H1 (cell line): ENCODE measurements around the gene ETS1. TPM values are rescaled to one million over a fixed set of nuclear protein-coding genes. Genes with fewer than 3 reads are reported as not detected.

ENCODE experiments used
- ASH2L ChIP-seq: fragments of 200-600, 300-600 bp; sonication (generic); IDR thresholded peaks from one replicate; pipeline ENCODE4 v1.7.1; 2017; ENCODE audit warnings: low read length
- BRCA1 ChIP-seq: IDR thresholded peaks from 2 replicates; pipeline ENCODE4 v1.6.1; 2012; ENCODE audit warnings: low read depth, low read length, improper control_type of control experiment
- EZH2 ChIP-seq: fragments of 200-600 bp; sonication (generic); IDR thresholded peaks from 2 replicates; pipeline ENCODE4 v1.7.1; 2012; ENCODE audit warnings: low read depth, mild to moderate bottlenecking, moderate library complexity, low read length, inconsistent platforms; ENCODE audit not compliant: severe bottlenecking
- SRF ChIP-seq: IDR thresholded peaks from 2 replicates; pipeline ENCODE4 v1.6.1; 2011; ENCODE audit warnings: mild to moderate bottlenecking, low read depth, low read length, moderate library complexity
- polyA plus RNA-seq, 7 experiments: library from polyadenylated mRNA; depleted of rRNA in 3 of 7; stranded (reverse) in 5 of 7; unstranded in 2 of 7; fragments of >200 nt in 5 of 7; fragments of 200-250 nt in 2 of 7; gene quantifications; 1 replicate in 5 of 7; 2 replicates in 1 of 7; 4 replicates in 1 of 7; pipeline versions ENCODE4 v1.2.1 to v1.2.3, GENCODE V29; 2011 to 2013; ENCODE audit warnings: missing spikeins in 2 of 7, mixed read lengths in 2 of 7
- total RNA-seq: library from RNA; stranded (reverse); fragmentation: NEBNext Ultra II Directional; extraction: Animal tissue kit (Norgen Biotek cat#: 25700); gene quantifications from 2 replicates; pipeline ENCODE4 v1.2.1, GENCODE V29; 2021
- TF ChIP-seq, protein P1 (sequence below): IDR thresholded peaks from 2 replicates; pipeline ENCODE4 v1.6.1; 2011; ENCODE audit warnings: low read length, improper control_type of control experiment

ETS1 gene
- total and polyA plus RNA-seq, 2 of the 8 experiments (the other 6 are each of a cell fraction or from before 2014, with no cell fraction given): 10.0 to 35.3 TPM

DNA sequence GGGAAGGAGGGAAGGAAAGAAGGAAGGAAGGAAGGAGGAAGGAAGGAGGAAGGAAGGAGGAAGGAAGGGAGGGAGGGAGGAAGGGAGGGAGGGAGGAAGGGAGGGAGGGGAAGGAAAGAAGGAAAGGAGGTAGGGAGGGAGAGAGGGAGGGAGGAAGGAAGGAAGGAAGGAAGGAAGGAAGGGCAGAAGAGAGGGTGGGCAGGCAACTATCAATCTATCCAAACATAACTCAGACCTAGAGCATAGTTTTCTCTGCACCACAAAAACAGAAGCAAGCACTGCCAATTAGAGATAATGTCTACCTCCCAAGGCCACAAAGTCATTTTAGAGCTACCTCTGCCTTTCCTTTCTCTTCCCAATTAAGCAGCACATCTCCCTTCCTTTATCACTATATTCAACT, 109.1 kb downstream of the ETS1 start (continued):
- TF ChIP-seq ASH2L: no peak
- no peak for TF ChIP-seq EZH2
- no peak for TF ChIP-seq SRF
- no peak for TF ChIP-seq BRCA1
- TF ChIP-seq, protein P1, sequence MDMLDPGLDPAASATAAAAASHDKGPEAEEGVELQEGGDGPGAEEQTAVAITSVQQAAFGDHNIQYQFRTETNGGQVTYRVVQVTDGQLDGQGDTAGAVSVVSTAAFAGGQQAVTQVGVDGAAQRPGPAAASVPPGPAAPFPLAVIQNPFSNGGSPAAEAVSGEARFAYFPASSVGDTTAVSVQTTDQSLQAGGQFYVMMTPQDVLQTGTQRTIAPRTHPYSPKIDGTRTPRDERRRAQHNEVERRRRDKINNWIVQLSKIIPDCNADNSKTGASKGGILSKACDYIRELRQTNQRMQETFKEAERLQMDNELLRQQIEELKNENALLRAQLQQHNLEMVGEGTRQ: no peak
